H1 (cell line): Measurements from ENCODE around the gene RIMS1. TPM values are rescaled to one million over a fixed set of nuclear protein-coding genes. Genes with fewer than 3 reads are reported as not detected.

Experiments used
- CTCF ChIA-PET: fragments of 300-600 bp; sonication (Branson Sonifier 250); formaldehyde crosslinking; loops from one replicate; lab custom pipeline; 2021; ENCODE audit not compliant: partially characterized antibody; lab: Charles Lee
- POLR2A ChIA-PET: fragments of 300-600 bp; sonication (Branson Sonifier 250); formaldehyde crosslinking; loops from one replicate; lab custom pipeline; 2021; ENCODE audit warnings: inconsistent platforms; ENCODE audit not compliant: partially characterized antibody; lab: Charles Lee
- DNase-seq, 2 experiments: peaks; one replicate each; pipeline versions ENCODE4 v3.0.0 to v3.0.0-alpha.2; 2010 to 2022; ENCODE audit warnings: low spot score in 2 of 2, low read depth in 1 of 2, mixed read lengths in 1 of 2
- FAIRE-seq: peaks from 2 replicates; lab custom pipeline; 2011; peaks lifted over from hg19 to GRCh38; lab: Jason Lieb, UNC
- H2AFZ ChIP-seq: 2 replicates; pipeline ENCODE4 v1.8.1; 2012; ENCODE audit warnings: low read length, inconsistent platforms
- H2AK5ac ChIP-seq: 2 replicates; pipeline ENCODE4 v1.6.1; 2013; ENCODE audit warnings: low read depth, low read length
- H2BK120ac ChIP-seq: replicated peaks from 2 replicates; pipeline ENCODE3; 2013; ENCODE audit warnings: low read depth, low read length, inconsistent platforms
- H2BK12ac ChIP-seq: 2 replicates; pipeline ENCODE4 v1.6.1; 2013; ENCODE audit warnings: low read depth, low read length
- H2BK15ac ChIP-seq: 2 replicates; pipeline ENCODE4 v1.6.1; 2013; ENCODE audit warnings: low read length
- H2BK20ac ChIP-seq: 2 replicates; pipeline ENCODE4 v1.6.1; 2013; ENCODE audit warnings: low read length
- H2BK5ac ChIP-seq: 2 replicates; pipeline ENCODE4 v1.6.1; 2013; ENCODE audit warnings: low read depth, low read length
- H3K14ac ChIP-seq: 2 replicates; pipeline ENCODE4 v1.6.1; 2013; ENCODE audit warnings: inconsistent platforms; ENCODE audit not compliant: insufficient read length
- H3K18ac ChIP-seq: 2 replicates; pipeline ENCODE4 v1.6.1; 2013; ENCODE audit warnings: low read length; ENCODE audit errors: extremely low read depth
- H3K23ac ChIP-seq: 2 replicates; pipeline ENCODE4 v1.6.1; 2013; ENCODE audit warnings: inconsistent platforms; ENCODE audit not compliant: insufficient read length
- H3K23me2 ChIP-seq: 2 replicates; pipeline ENCODE4 v1.6.1; 2013; ENCODE audit warnings: low read depth, low read length
- H3K27ac ChIP-seq: 2 replicates; pipeline ENCODE4 v1.6.1; 2011; ENCODE audit warnings: low read depth, low read length, inconsistent platforms
- H3K27me3 ChIP-seq, 4 experiments: replicated peaks in 1 of 4; 1 replicate in 1 of 4; 2 replicates in 3 of 4; pipeline versions ENCODE4 v1.6.1 to v1.8.1; 2011 to 2013; ENCODE audit warnings: low read length in 3 of 4, mild to moderate bottlenecking in 3 of 4, inconsistent platforms in 2 of 4, mixed read lengths in 2 of 4, moderate library complexity in 1 of 4; ENCODE audit not compliant: control insufficient read depth in 3 of 4, insufficient read depth in 3 of 4; ENCODE audit errors: extremely low read depth in 1 of 4
- H3K36me3 ChIP-seq, 4 experiments: 2 replicates each; pipeline versions ENCODE4 v1.6.1 to v1.8.1; 2011 to 2013; ENCODE audit warnings: mild to moderate bottlenecking in 4 of 4, low read length in 3 of 4, moderate library complexity in 2 of 4, control low read depth in 1 of 4, inconsistent platforms in 1 of 4; ENCODE audit not compliant: insufficient read depth in 4 of 4, control insufficient read depth in 2 of 4
- H3K4ac ChIP-seq: replicated peaks from 2 replicates; pipeline ENCODE3; 2013; ENCODE audit warnings: low read length, low read depth, mixed read lengths, inconsistent platforms; ENCODE audit not compliant: insufficient read length
- H3K4me1 ChIP-seq, 4 experiments: replicated peaks in 1 of 4; 1 replicate in 1 of 4; 2 replicates in 3 of 4; pipeline versions ENCODE4 v1.6.1 to v1.8.1; 2011 to 2013; ENCODE audit warnings: low read length in 3 of 4, inconsistent platforms in 2 of 4, mixed read lengths in 1 of 4; ENCODE audit not compliant: insufficient read depth in 4 of 4, control insufficient read depth in 3 of 4
- H3K4me2 ChIP-seq, 2 experiments: 2 replicates each; pipeline versions ENCODE4 v1.6.1 to v1.8.1; 2011 to 2013; ENCODE audit warnings: low read depth in 2 of 2, low read length in 2 of 2, control low read depth in 1 of 2, inconsistent platforms in 1 of 2, mild to moderate bottlenecking in 1 of 2; ENCODE audit not compliant: insufficient read depth in 1 of 2
- H3K4me3 ChIP-seq, 4 experiments: fragments of 200-600, 300-600 bp in 1 of 4; sonication (generic), shearing (Covaris generic), sonication (Bioruptor Twin) in 1 of 4; 2 replicates each; pipeline versions ENCODE4 v1.5.1 to v1.8.1; 2011 to 2016; ENCODE audit warnings: low read length in 4 of 4, low read depth in 3 of 4, control low read depth in 2 of 4, inconsistent platforms in 2 of 4, mild to moderate bottlenecking in 2 of 4, mixed read lengths in 1 of 4, moderate library complexity in 1 of 4; ENCODE audit not compliant: insufficient read depth in 2 of 4; ENCODE audit errors: extremely low read depth in 1 of 4
- H3K56ac ChIP-seq: replicated peaks from 2 replicates; pipeline ENCODE3; 2013; ENCODE audit warnings: low read depth, mild to moderate bottlenecking, mixed read lengths, low read length, inconsistent platforms; ENCODE audit not compliant: insufficient read length
- H3K79me1 ChIP-seq: 2 replicates; pipeline ENCODE4 v1.6.1; 2013; ENCODE audit warnings: low read depth, low read length, control low read depth
- H3K79me2 ChIP-seq, 2 experiments: 2 replicates each; pipeline versions ENCODE4 v1.6.1 to v1.8.1; 2012 to 2013; ENCODE audit warnings: low read length in 2 of 2, mild to moderate bottlenecking in 2 of 2, inconsistent platforms in 1 of 2; ENCODE audit not compliant: insufficient read depth in 2 of 2, control insufficient read depth in 1 of 2
- H3K9ac ChIP-seq, 4 experiments: replicated peaks in 1 of 4; 1 replicate in 1 of 4; 2 replicates in 3 of 4; pipeline versions ENCODE4 v1.6.1 to v1.8.1; 2011 to 2013; ENCODE audit warnings: low read depth in 3 of 4, low read length in 3 of 4, control low read depth in 2 of 4, mild to moderate bottlenecking in 2 of 4, moderate library complexity in 2 of 4, inconsistent platforms in 1 of 4; ENCODE audit errors: extremely low read depth in 1 of 4
- H3K9me3 ChIP-seq, 2 experiments: 2 replicates each; pipeline versions ENCODE4 v1.6.1 to v1.8.1; 2012 to 2013; ENCODE audit warnings: mild to moderate bottlenecking in 2 of 2, moderate library complexity in 2 of 2, control low read depth in 1 of 2, inconsistent platforms in 1 of 2, low read depth in 1 of 2, low read length in 1 of 2, mixed read lengths in 1 of 2; ENCODE audit not compliant: insufficient read depth in 2 of 2
- H4K20me1 ChIP-seq, 2 experiments: replicated peaks in 1 of 2; 2 replicates each; pipeline versions ENCODE3 to v1.8.1; 2011 to 2013; ENCODE audit warnings: inconsistent platforms in 2 of 2, low read length in 2 of 2, mild to moderate bottlenecking in 1 of 2; ENCODE audit not compliant: insufficient read depth in 2 of 2, control insufficient read depth in 1 of 2
- H4K5ac ChIP-seq: 2 replicates; pipeline ENCODE4 v1.6.1; 2013; ENCODE audit warnings: low read length, low read depth, mixed read lengths, inconsistent platforms; ENCODE audit not compliant: insufficient read length
- H4K8ac ChIP-seq: 2 replicates; pipeline ENCODE4 v1.8.0; 2013; ENCODE audit warnings: mild to moderate bottlenecking, moderate library complexity, low read length, inconsistent platforms; ENCODE audit not compliant: insufficient read depth; ENCODE audit errors: extremely low read depth
- H4K91ac ChIP-seq: replicated peaks from 2 replicates; pipeline ENCODE3; 2013; ENCODE audit warnings: low read length, mixed read lengths, inconsistent platforms; ENCODE audit not compliant: insufficient read length
- ASH2L ChIP-seq: fragments of 200-600, 300-600 bp; sonication (generic); IDR thresholded peaks from one replicate; pipeline ENCODE4 v1.7.1; 2017; ENCODE audit warnings: low read length
- BCL11A ChIP-seq, 2 experiments: IDR thresholded peaks; one replicate each; pipeline ENCODE4 v1.6.1; 2011; ENCODE audit warnings: low read depth in 2 of 2, low read length in 2 of 2, mild to moderate bottlenecking in 2 of 2
- CBX8 ChIP-seq: fragments of 300-800, 300-1000 bp; sonication (generic); IDR thresholded peaks from 2 replicates; pipeline ENCODE4 v1.7.1; 2016; ENCODE audit warnings: low read depth, low read length, borderline replicate concordance
- CHD2 ChIP-seq: IDR thresholded peaks from 2 replicates; pipeline ENCODE4 v1.6.1; 2012; ENCODE audit warnings: low read length, improper control_type of control experiment
- EZH2 ChIP-seq: fragments of 200-600 bp; sonication (generic); IDR thresholded peaks from 2 replicates; pipeline ENCODE4 v1.7.1; 2012; ENCODE audit warnings: low read depth, mild to moderate bottlenecking, moderate library complexity, low read length, inconsistent platforms; ENCODE audit not compliant: severe bottlenecking
- GABPA ChIP-seq: IDR thresholded peaks from 2 replicates; pipeline ENCODE4 v1.6.1; 2011; ENCODE audit warnings: mild to moderate bottlenecking, low read length, moderate library complexity, borderline replicate concordance; ENCODE audit not compliant: insufficient read depth
- KDM4A ChIP-seq: IDR thresholded peaks from one replicate; pipeline ENCODE4 v1.7.1; 2012; ENCODE audit warnings: low read depth, mild to moderate bottlenecking, moderate library complexity, low read length, inconsistent platforms; ENCODE audit not compliant: severe bottlenecking
- RXRA ChIP-seq: IDR thresholded peaks from 2 replicates; pipeline ENCODE4 v1.6.1; 2011; ENCODE audit warnings: low read depth, mild to moderate bottlenecking, low read length, moderate library complexity; ENCODE audit not compliant: insufficient read depth
- SAP30 ChIP-seq: fragments of 300-600 bp; sonication (generic); IDR thresholded peaks from 2 replicates; pipeline ENCODE4 v1.7.1; 2012; ENCODE audit warnings: low read length, moderate library complexity, mild to moderate bottlenecking, inconsistent platforms; ENCODE audit not compliant: insufficient read depth, insufficient replicate concordance
- SRF ChIP-seq: IDR thresholded peaks from 2 replicates; pipeline ENCODE4 v1.6.1; 2011; ENCODE audit warnings: mild to moderate bottlenecking, low read depth, low read length, moderate library complexity
- polyA plus RNA-seq, 7 experiments: library from polyadenylated mRNA; depleted of rRNA in 3 of 7; stranded (reverse) in 5 of 7; unstranded in 2 of 7; fragments of >200 nt in 5 of 7; fragments of 200-250 nt in 2 of 7; gene quantifications; 1 replicate in 5 of 7; 2 replicates in 1 of 7; 4 replicates in 1 of 7; pipeline versions ENCODE4 v1.2.1 to v1.2.3, GENCODE V29; 2011 to 2013; ENCODE audit warnings: missing spikeins in 2 of 7, mixed read lengths in 2 of 7
- total RNA-seq: library from RNA; stranded (reverse); fragmentation: NEBNext Ultra II Directional; extraction: Animal tissue kit (Norgen Biotek cat#: 25700); gene quantifications from 2 replicates; pipeline ENCODE4 v1.2.1, GENCODE V29; 2021

RIMS1 gene
- total and polyA plus RNA-seq, 2 of the 8 experiments (the other 6 are each of a cell fraction or from before 2014, with no cell fraction given) = 0.63 to 2.3 TPM

DNA sequence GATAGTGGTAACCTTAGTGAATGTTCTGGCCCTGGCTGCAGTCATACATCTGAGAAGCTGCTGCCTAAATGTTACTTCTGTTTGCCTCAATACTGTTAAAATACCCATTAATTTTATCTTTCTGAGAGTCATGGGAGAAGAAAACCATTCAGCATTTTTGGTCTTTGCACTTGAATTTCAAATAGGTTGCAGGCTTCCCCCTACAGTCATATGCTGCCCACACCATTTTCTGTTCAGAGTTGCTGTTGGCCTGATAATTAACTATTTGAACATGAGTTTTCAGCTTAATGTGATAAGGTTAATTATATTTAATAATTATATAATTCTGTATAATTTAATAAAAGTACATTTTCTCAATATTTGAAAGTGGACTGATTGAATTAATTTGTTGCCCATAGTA lies 410.0 kb downstream of the RIMS1 start:
- no peak for FAIRE-seq
- H3K4ac ChIP-seq = no peak overlapping the region
- TF ChIP-seq GABPA (no peak), SRF (no peak), RXRA (no peak), CBX8 (no peak), CHD2 (no peak), KDM4A (no peak), ASH2L (no peak), EZH2 (no peak), SAP30 (no peak), BCL11A (IDR thresholded peaks at IDR 0.05; ENCODE audit: low read depth in 2 of 2, low read length in 2 of 2) (no peak)
- H3K79me1 ChIP-seq = no peaks in the 10 kb centered on the region
- H2BK20ac ChIP-seq = no peak overlapping the region
- ChIA-PET POLR2A (no interaction called here), CTCF (no interaction called here)
- H3K36me3 ChIP-seq = no peaks in the 10 kb centered on the region
- H3K9me3 ChIP-seq = no peaks in the 10 kb centered on the region
- H3K23ac ChIP-seq = no peak overlapping the region
- no peaks in the 10 kb centered on the region for H3K79me2 ChIP-seq
- no peaks in the 10 kb centered on the region; a peak in 1 of 7 replicates for H3K4me1 ChIP-seq
- H3K27me3 ChIP-seq = no peaks in the 10 kb centered on the region
- no peak overlapping the region for H3K56ac ChIP-seq
- no peak overlapping the region for H2BK12ac ChIP-seq
- no peak overlapping the region for H2BK5ac ChIP-seq
- no peak overlapping the region for H3K18ac ChIP-seq
- no peak overlapping the region for H3K27ac ChIP-seq
- H2AK5ac ChIP-seq = no peak overlapping the region
- no peaks in the 10 kb centered on the region for H3K23me2 ChIP-seq
- H3K4me2 ChIP-seq = no peak overlapping the region
- H2AFZ ChIP-seq = no peak overlapping the region
- no peak overlapping the region for H4K5ac ChIP-seq
- H2BK120ac ChIP-seq = no peak overlapping the region
- no peak overlapping the region for H3K4me3 ChIP-seq
- no peak overlapping the region for H3K9ac ChIP-seq
- DNase-seq = no peak
- no peak overlapping the region for H3K14ac ChIP-seq
- H2BK15ac ChIP-seq = no peak overlapping the region
- H4K8ac ChIP-seq = no peak overlapping the region
- no peak overlapping the region for H4K91ac ChIP-seq
- H4K20me1 ChIP-seq = no peaks in the 10 kb centered on the region
